ENCODE results near the gene DPYSL5. TPM values are rescaled to one million over a fixed set of nuclear protein-coding genes. Genes with fewer than 3 reads are reported as not detected.

Gene DPYSL5
- polyA plus RNA-seq, 3 donors: not detected

GRCh38 chr2:26853751-26854150 lies 5.8 kb downstream of the DPYSL5 start:
- DNase-seq: no peak
- H3K36me3 Mint-ChIP-seq: no peaks in the 10 kb centered on the region
- peaks cover 6 to 10% of the 10 kb centered on the region in 2 donors for H3K4me1 ChIP-seq (ENCODE audit: control insufficient read depth in 1 of 2, insufficient read depth in 2 of 2, low read length in 2 of 2)
- intact Hi-C loops (cut with micrococcal nuclease): no loop called here
- H3K4me3 Mint-ChIP-seq: no peak overlapping the region
- no peak overlapping the region for H3K4me2 ChIP-seq (replicated peaks; ENCODE audit: extremely low read depth, low read length, poor library complexity, severe bottlenecking)
- peaks cover 0 to 19% of the 10 kb centered on the region in 2 donors for H3K9me3 ChIP-seq (replicated peaks in 1 of 2; ENCODE audit: control insufficient read depth in 1 of 2, insufficient read depth in 1 of 2, low read length in 2 of 2)
- H3K9ac ChIP-seq (ENCODE audit: insufficient read depth, low read length, poor library complexity, severe bottlenecking): no peak overlapping the region
- no peaks in the 10 kb centered on the region for H4K20me1 ChIP-seq (ENCODE audit: insufficient read depth, low read length)
- peaks cover 0 to 5% (median 0%) of the 10 kb centered on the region in 7 donors for H3K9me3 Mint-ChIP-seq
- H3K27me3 ChIP-seq (ENCODE audit: control insufficient read depth in 2 of 2, insufficient read depth in 2 of 2, low read length in 2 of 2): peaks cover 51 to 61% of the 10 kb centered on the region in 2 donors
- H3K79me2 ChIP-seq (ENCODE audit: insufficient read depth, low read length): no peaks in the 10 kb centered on the region
- H3K4me1 Mint-ChIP-seq: peaks cover 9% of the 10 kb centered on the region
- H3K36me3 ChIP-seq (replicated peaks in 1 of 2; ENCODE audit: control insufficient read depth in 1 of 2, insufficient read depth in 2 of 2, low read length in 2 of 2): no peaks in the 10 kb centered on the region
- TF ChIP-seq, protein P1, sequence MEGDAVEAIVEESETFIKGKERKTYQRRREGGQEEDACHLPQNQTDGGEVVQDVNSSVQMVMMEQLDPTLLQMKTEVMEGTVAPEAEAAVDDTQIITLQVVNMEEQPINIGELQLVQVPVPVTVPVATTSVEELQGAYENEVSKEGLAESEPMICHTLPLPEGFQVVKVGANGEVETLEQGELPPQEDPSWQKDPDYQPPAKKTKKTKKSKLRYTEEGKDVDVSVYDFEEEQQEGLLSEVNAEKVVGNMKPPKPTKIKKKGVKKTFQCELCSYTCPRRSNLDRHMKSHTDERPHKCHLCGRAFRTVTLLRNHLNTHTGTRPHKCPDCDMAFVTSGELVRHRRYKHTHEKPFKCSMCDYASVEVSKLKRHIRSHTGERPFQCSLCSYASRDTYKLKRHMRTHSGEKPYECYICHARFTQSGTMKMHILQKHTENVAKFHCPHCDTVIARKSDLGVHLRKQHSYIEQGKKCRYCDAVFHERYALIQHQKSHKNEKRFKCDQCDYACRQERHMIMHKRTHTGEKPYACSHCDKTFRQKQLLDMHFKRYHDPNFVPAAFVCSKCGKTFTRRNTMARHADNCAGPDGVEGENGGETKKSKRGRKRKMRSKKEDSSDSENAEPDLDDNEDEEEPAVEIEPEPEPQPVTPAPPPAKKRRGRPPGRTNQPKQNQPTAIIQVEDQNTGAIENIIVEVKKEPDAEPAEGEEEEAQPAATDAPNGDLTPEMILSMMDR (IDR thresholded peaks at IDR 0.05): no peak
- peaks cover 46 to 65% (median 56%) of the 10 kb centered on the region in 3 donors for H3K27me3 Mint-ChIP-seq (ENCODE audit: low read depth in 3 of 3)
- no peak overlapping the region for H3K4me3 ChIP-seq (replicated peaks in 1 of 3; ENCODE audit: low read depth in 2 of 3, low read length in 3 of 3)
- no peak overlapping the region for H3K27ac ChIP-seq (ENCODE audit: low read depth in 1 of 2, low read length in 2 of 2)
- H3K27ac Mint-ChIP-seq: no peak overlapping the region
- H2AFZ ChIP-seq (ENCODE audit: insufficient read depth, low read depth, low read length, poor library complexity, severe bottlenecking): no peak overlapping the region

- Histone ChIP-seq H3K4me2 (replicated peaks; ENCODE audit: extremely low read depth, low read length, poor library complexity, severe bottlenecking) (no peak overlapping the region), H3K9me3 (replicated peaks in 1 of 2; ENCODE audit: control insufficient read depth in 1 of 2, insufficient read depth in 1 of 2, low read length in 2 of 2) (peaks cover 0 to 18% of the 10 kb centered on the region in 2 donors), H3K4me3 (replicated peaks in 1 of 3; ENCODE audit: low read depth in 2 of 3, low read length in 3 of 3) (no peak overlapping the region), H3K27ac (ENCODE audit: low read depth in 1 of 2, low read length in 2 of 2) (no peak overlapping the region), H3K4me1 (ENCODE audit: control insufficient read depth in 1 of 2, insufficient read depth in 2 of 2, low read length in 2 of 2) (peaks cover under 1 to 4% of the 10 kb centered on the region in 2 donors), H3K27me3 (ENCODE audit: control insufficient read depth in 2 of 2, insufficient read depth in 2 of 2, low read length in 2 of 2) (peaks cover 46 to 55% of the 10 kb centered on the region in 2 donors), H3K79me2 (ENCODE audit: insufficient read depth, low read length) (no peaks in the 10 kb centered on the region), H3K9ac (ENCODE audit: insufficient read depth, low read length, poor library complexity, severe bottlenecking) (no peak overlapping the region), H3K36me3 (replicated peaks in 1 of 2; ENCODE audit: control insufficient read depth in 1 of 2, insufficient read depth in 2 of 2, low read length in 2 of 2) (no peaks in the 10 kb centered on the region), H2AFZ (ENCODE audit: insufficient read depth, low read depth, low read length, poor library complexity, severe bottlenecking) (no peak overlapping the region), H4K20me1 (ENCODE audit: insufficient read depth, low read length) (no peaks in the 10 kb centered on the region)
- WGBS (ENCODE audit: insufficient coverage): no CpG with 5 or more reads among the region's 1 CpG
- Mint-ChIP-seq H3K9me3 (peaks cover 0 to 3% (median 0%) of the 10 kb centered on the region in 7 donors), H3K27me3 (ENCODE audit: low read depth in 3 of 3) (peaks cover 41 to 59% (median 52%) of the 10 kb centered on the region in 3 donors), H3K4me1 (peaks cover 5% of the 10 kb centered on the region), H3K36me3 (no peaks in the 10 kb centered on the region), H3K27ac (no peak overlapping the region), H3K4me3 (no peak overlapping the region)
- TF ChIP-seq, protein P1 (IDR thresholded peaks at IDR 0.05): no peak
- no peak for DNase-seq
- intact Hi-C loops (cut with micrococcal nuclease): no loop called here
Observed at GRCh38 chr2:26854283-26854827, 6.4 kb downstream of the DPYSL5 start.

Measured in CD14-positive monocyte (primary cell).